Esophagus mucosa (tissue), 1 donor: Measurements from ENCODE around the gene GNAQ. TPM values are rescaled to one million over a fixed set of nuclear protein-coding genes. Genes with fewer than 3 reads are reported as not detected.

Experiments used
- ATAC-seq: fragments of 200-7000 bp; cut with Tn5 transposase; one replicate; pipeline ENCODE4 v1.9.1; 2020
- total RNA-seq: library from RNA; stranded (reverse); gene quantifications from one replicate; pipeline ENCODE4 v1.2.4, GENCODE V29; 2023
- donor health status: DM: yes; HTN: yes; CAD: no.

The GNAQ gene
- total RNA-seq, 1 donor from 2014 or later, result 28.8 TPM

GRCh38 chr9:77938163-77938562 is 93.4 kb downstream of the GNAQ start:
- ATAC-seq, result no peak

DNA sequence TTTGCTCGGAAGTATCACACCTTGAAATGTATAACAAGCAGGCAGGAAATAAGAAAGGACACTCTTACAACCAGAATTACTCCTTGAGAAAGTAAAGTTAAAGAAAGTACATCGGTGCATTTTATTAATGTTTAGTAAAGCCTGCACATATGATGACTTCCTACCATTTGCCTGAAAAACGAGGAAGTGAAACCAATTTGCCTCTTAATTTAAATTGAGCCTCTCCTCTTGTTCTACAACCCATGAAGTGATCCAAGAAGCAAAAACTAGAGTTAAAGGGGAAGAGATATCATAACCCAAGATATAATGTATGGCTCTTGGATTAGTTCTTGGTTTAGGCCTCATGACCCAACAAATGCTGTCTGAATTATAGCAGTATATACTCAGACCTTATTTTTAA is 95.6 kb downstream of the GNAQ start:
- no peak for ATAC-seq

GRCh38 chr9:77935211-77935610 is 96.4 kb downstream of the GNAQ start:
- ATAC-seq, result no peak

DNA sequence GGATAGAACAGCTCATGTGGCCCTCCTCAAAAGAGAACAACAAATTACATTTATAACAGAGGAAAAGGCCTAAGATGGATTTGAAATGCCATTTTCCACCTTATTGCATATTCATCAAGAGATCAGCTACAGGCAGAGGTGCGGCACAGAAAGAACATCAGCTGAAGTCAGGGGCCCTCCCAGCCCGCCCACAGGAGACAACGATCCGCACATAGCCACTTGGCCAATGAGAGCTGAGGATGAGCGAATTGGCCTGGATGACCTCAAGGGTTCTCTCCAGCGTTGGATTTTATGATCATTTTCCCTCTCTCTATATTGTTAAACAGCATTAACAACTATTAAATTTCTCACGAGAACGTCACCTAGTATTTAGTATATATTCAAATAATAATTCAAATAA is 97.6 kb downstream of the GNAQ start:
- ATAC-seq, result no peak

- ATAC-seq, result peak; percentile 59
These were observed 98.6 kb downstream of the GNAQ start for GRCh38 chr9:77933019-77933418.

DNA sequence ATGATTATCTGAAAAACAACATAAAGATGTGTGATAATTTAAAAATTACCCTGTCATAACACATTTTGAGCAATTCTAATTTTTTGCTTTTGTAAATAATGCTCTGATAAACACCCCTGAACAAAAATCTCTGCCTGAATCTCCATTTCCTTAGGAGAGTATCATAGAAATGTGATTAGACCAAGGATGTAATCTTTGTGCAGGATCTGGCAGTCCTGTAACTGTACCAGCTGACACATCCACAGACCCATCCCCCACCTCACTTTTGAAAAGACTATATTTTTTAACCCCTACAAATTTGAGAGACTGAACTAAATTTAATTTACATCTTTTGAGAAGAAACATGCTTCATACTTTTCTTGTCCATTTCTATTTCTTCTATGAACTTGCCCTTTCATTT is 101.7 kb downstream of the GNAQ start:
- ATAC-seq, result no peak

- no peak for ATAC-seq
These were observed 104.3 kb downstream of the GNAQ start for GRCh38 chr9:77927265-77927664.

DNA sequence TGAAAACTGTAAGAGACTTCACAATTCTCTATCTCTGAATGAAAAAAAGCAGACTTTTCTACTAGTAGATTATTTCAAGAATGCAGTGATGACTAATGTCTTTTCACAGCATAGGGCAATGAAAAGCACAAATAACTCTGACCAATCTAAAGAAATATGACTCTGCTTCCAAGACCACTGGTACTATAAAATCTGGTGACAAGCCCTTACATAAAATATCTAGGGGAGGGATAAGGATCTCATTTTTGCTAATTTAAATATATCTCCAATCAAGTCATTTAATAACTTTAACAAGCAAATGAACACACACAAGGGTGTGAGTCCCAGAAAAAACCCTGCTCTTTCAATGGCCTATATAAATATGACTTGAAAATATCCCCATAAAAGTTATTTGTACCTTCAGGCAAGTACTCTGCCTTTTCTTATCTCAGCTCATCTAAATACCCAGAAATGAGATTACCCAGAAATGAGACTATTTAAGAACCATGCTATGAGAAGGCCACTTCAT is 105.2 kb downstream of the GNAQ start:
- no peak for ATAC-seq

DNA sequence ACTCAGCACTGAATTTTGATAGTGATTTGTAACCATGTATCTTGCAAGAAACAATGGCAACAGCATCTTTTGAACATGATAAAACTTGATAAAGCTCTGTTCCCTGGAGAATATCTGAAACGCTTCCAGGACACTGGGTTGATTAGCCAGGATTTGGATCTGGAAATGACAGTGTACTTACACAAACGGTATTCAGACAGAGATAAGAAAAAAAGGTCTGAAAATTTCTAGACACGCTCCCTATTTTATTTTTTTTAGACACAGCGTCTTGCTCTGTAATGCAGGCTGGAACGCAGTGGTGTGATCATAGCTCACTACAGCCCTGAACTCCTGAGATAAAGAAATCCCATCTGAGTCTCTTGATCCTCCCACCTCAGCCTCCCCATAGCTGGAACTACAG is 109.0 kb downstream of the GNAQ start:
- ATAC-seq, result no peak

- ATAC-seq, result no peak
These were observed 113.8 kb downstream of the GNAQ start for GRCh38 chr9:77917800-77918199.

DNA sequence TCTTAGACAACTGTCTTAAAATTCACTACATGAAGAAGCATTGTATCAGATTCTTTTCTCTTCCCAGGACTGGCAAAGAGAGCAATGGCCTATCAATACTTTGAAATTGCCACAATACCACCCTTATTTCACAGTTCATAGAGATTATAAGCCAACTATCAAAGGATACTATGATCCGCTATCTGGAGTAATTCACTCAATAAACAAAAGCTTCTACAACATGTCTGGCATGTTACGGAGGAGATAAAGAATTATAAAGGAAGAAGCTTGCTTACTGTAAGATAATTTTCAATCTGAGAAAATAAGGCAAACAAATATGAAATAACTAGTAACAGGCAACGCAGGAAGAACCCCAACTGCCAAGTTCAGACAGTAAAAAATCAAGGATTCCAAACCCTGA is 114.8 kb downstream of the GNAQ start:
- ATAC-seq, result no peak

DNA sequence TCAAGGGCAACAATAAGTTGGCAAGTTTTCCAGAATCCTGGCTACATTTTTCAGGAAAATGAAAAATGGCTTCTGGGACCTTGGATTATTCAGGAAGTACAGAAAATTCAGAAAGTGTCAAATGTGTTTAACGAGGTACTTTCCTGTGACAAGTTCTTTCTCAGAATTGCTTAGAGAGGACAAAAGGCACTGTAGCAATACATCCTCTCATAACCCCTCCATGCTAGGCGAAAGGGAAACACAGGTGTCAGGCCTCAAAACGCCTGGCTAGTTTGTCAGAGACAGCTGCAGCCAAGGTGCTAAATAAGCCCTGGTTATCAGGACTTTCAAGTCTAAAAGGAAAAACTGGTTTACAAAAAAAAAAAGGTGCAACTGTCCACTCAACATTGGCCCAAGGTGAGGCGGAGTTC is 115.2 kb downstream of the GNAQ start:
- ATAC-seq, result no peak

DNA sequence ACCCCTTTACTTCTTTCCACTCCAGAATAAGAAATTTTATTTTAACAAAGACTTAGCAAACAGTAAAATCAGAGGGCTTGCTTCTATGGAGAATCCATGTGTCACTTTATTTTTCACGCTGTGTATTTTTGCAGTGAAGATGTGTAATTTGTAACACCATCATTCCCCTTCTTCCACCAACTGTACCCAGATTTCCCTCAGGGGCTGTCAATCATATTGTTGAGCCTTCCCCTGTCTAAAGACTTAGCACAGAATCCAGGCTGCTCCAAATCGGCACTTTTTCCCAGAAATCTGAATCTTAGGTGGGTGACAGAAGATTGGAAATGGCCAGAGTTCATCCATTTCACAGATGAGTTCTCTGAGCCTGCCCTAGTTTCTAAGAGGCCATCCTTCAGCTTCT is 115.9 kb downstream of the GNAQ start:
- no peak for ATAC-seq

- ATAC-seq, result no peak
These were observed 118.5 kb downstream of the GNAQ start for GRCh38 chr9:77912895-77913693.

- no peak for ATAC-seq
These were observed 119.7 kb downstream of the GNAQ start for GRCh38 chr9:77911928-77912327.

DNA sequence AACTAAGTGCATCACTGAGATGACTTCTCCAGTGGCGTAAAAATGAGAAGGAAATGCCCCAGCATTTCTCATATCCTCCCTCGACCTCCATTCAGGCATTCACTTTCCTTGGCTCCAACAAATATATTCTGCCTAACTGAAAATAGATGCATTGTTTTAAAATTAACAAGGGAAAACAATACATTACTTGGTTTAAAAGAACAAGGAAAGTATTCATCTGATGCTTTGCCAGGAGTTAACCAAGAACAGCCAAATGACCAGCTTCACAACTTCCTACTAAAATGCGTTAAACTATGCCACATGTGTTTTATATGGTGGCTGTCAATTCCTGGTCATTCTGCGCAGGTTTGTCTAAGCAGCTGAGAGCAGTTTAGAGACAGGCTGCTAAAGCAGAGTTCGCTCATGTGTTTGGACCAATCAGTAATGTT is 121.4 kb downstream of the GNAQ start:
- ATAC-seq, result no peak

DNA sequence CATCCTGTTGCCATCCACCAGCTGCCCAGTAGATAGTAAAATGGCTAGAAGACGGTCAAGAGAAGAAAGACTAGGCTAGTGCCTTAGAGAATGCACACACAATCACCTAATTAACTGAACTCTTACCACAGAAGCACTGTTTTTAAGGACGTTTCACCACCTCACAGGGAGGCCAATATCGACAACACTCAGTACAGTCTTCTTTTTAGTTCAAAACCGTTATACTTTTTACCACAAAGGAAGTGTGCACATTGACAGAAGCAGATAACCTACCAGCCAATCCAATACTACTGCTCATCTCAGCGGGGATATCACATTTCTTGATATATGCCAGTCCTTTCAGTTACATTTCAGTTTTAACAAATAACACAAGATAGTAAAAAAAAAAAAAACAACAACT is 122.3 kb downstream of the GNAQ start:
- ATAC-seq, result no peak

GRCh38 chr9:77908293-77908692 is 123.3 kb downstream of the GNAQ start:
- no peak for ATAC-seq

GRCh38 chr9:77907585-77907984 is 124.0 kb downstream of the GNAQ start:
- no peak for ATAC-seq

DNA sequence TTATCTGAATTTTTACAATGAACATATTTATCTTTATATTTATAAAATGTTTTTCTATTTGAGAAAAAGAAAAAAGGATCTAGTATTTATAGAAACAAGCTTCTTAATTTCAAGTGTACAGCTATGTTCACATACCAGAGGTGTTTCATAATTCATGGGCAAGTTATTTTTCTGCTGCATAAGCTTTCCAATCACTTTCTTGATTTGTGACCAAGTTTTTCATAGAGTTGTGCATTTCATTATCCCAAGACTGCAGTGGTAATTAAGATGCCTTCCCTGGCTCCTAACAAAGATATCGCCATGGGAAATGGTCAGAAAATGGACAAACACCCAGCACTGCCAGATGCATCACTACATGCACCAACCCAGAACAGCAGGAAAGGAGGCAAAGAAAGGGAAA is 124.6 kb downstream of the GNAQ start:
- ATAC-seq, result no peak

DNA sequence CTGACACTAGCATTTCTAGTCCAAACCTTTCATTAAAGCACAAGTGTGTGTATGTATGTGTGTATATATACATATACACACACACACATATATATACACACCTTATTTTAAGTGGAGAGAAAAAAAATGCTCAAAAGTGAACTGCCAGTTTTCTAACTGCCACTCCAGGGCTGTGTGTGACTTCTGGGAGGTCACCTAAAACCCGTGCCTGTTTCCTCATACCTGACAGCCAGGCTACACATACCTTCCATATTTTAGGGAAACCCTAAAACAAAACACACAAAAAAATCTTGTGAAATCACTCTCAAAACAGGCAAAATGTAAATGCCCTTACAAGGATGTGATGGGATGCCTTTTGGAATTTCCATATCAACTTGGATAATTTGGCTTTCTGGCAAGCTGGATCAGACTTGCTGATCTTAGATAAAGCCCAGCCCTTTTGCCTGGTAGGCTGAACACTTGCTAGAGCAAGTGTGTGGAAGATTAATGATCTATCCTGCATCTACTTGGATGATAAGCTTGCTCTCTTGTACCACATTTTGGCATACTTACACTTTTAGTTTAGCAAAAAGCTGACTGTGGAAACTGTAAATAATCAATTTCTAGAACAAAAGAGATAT is 127.8 kb downstream of the GNAQ start:
- ATAC-seq, result no peak

DNA sequence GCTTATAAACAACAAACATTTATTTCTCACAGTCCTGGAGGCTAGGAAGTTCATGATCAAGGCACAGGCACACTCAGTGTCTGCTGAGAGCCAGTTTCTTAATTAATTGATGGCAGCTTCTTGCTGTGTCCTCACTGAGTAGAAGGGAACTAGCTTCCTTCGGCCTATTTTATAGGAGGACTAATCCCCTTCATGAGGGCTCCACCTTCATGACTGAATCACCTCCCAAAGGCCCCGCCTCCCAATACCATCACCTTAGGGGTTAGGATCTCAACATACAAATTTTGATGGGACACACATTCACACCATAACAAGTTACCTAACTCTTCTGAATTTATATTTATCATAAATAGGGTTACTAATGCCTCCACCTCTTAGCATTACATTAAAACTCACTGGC is 129.8 kb downstream of the GNAQ start:
- ATAC-seq, result peak; percentile 41

DNA sequence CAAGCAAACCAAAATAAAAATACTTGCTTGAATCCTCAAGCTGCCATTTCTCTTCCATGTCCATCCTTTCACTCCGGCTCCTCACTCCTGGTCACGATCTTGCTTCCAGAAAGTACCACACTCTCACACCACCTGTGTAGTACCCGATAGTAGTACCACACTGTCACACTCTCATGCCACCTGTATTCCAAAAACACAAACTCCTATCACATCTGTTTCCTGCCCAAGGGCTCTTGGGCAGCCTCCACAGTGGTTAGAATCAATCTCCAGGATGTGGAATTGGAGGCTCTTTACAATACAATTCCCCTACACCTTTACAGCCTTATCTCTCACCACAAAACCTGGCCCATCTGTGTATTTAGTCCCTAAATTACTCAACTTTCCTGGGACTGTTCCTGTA is 130.6 kb downstream of the GNAQ start:
- ATAC-seq, result no peak

DNA sequence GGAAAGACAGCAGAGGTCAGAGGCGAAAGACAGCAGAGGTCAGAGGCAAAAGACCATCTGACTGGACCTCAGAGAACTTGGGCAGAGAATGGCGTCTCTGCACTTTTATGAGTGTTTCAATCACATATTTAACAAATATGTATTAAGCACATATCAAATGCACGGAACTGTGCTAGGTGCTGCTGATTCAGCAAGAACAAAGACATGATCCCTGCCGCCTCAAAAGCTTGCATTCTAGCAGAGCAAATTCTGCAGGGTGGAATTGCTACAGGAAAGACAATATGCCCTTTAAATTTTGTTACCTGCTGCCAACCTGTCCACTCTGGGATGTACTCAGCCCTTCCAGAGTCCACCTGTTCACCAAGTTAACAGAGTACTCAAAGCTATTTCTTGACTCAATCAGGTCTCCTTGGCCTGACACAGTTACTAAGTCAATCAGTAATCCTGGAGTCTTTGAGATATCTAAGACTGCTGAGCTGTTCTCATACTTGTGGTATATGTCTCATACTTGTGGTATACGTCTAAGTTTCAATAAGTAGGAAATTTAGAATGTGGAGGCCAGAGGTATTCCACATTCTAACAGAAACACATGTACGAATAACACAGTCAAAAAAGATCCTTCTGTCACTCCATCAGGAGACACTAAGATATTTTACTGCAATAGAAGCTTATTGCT is 131.8 kb downstream of the GNAQ start:
- ATAC-seq, result no peak
